H7 (cell line): ENCODE measurements around the gene NEK7. TPM values are rescaled to one million over a fixed set of nuclear protein-coding genes. Genes with fewer than 3 reads are reported as not detected.
"Not testable (repeated sequence)": the region's sequence is repeated elsewhere in the genome, so short reads cannot be mapped to it uniquely, and the experiment has no call there.

Source experiments
- DNase-seq: peaks from one replicate; pipeline ENCODE4 v3.0.0; 2012
- H3K27me3 ChIP-seq: 2 replicates; pipeline ENCODE4 v1.6.0; 2011; ENCODE audit warnings: mild to moderate bottlenecking, low read length; ENCODE audit not compliant: control insufficient read depth, insufficient read depth
- H3K36me3 ChIP-seq: replicated peaks from 2 replicates; pipeline ENCODE4 v1.5.1; 2011; ENCODE audit warnings: low read length; ENCODE audit not compliant: control insufficient read depth, insufficient read depth
- H3K4me3 ChIP-seq: 2 replicates; pipeline ENCODE4 v1.5.1; 2011; ENCODE audit warnings: low read depth, mild to moderate bottlenecking, control low read depth, low read length, moderate library complexity; ENCODE audit not compliant: insufficient read depth
- total RNA-seq: library from RNA; depleted of rRNA; stranded (reverse); fragments of >200 nt; shearing (Covaris generic); gene quantifications from 2 replicates; pipeline ENCODE4 v1.2.3, GENCODE V29; 2014

NEK7 gene
- total RNA-seq, 1 experiment from 2014 or later = 20.3 TPM

- no peaks in the 10 kb centered on the region for H3K36me3 ChIP-seq
- no peak for DNase-seq
- H3K27me3 ChIP-seq = no peaks in the 10 kb centered on the region
These were observed 40.5 kb downstream of the NEK7 start for GRCh38 chr1:198197285-198197684.

DNA sequence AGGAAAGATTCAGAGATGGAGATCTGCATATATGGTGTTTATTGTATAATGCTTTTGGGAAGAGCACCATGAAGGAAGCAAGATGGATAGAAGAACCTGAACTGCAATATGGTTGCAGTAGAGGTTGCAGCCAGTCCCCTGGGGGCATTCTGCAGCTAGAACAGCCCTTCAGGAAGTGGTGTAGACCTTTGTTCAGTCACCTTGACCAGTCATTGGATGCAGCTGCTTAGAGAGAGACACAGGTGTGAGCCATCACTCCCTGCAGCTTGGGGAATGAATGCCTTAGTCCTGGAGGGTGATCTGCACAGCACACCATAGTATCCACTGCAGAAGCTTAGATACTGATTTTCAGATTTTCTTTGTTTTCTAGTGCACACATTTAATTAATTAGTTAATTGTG lies 42.3 kb downstream of the NEK7 start:
- Histone ChIP-seq H3K4me3 (no peak overlapping the region), H3K36me3 (no peaks in the 10 kb centered on the region), H3K27me3 (no peaks in the 10 kb centered on the region)
- DNase-seq = no peak

More at GRCh38 chr1:198197285-198197684, 40.5 kb downstream of the NEK7 start:
- no peak overlapping the region for H3K4me3 ChIP-seq

DNA sequence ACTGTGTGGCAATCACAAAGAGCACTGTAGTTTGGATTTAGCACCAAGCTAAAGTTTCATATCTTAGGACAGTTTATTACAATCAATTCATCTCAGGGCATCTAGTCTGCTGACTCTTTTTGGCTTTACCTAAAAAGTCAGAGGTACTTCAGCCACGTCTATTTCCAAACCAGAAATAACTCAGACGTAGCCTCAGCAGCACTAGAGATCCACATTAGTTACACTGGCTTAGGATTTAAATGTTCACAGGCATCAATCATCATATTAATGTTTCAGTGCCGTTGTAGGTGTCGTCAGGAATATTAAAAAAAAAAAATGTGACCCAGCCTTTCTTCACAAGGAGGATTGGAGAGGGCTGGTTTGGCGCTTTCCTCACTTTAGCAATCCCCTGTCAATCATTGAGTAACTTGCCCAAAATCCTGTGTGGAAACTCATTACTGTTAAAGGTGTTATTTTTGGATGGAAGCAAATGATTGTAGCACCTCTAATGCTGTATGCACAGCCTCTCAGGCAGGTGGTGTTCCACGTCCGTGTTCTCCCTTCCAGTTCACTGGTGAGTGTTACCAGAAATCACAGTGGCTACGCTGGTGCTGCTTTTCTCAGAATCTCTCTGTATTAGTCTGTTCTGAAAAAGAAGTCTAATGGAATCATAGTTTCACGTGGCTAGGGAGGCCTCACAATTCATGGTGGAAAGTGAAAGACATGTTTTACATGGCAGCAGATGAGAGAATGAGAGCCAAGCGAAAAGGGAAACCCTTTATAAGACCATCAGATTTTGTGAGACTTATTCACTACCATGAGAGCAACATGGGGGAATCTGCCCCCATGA lies 45.4 kb downstream of the NEK7 start:
- Histone ChIP-seq H3K36me3 (no peaks in the 10 kb centered on the region), H3K27me3 (no peaks in the 10 kb centered on the region), H3K4me3 (no peak overlapping the region)
- DNase-seq = no peak

- H3K36me3 ChIP-seq = no peaks in the 10 kb centered on the region
- no peak for DNase-seq
- no peak overlapping the region for H3K4me3 ChIP-seq
- no peaks in the 10 kb centered on the region for H3K27me3 ChIP-seq
These were observed 46.6 kb downstream of the NEK7 start for GRCh38 chr1:198203434-198203833.

- no peaks in the 10 kb centered on the region for H3K27me3 ChIP-seq
- DNase-seq = no peak
- no peaks in the 10 kb centered on the region for H3K36me3 ChIP-seq
- H3K4me3 ChIP-seq = no peak overlapping the region
These were observed 48.4 kb downstream of the NEK7 start for GRCh38 chr1:198205016-198205684.

- H3K36me3 ChIP-seq = no peaks in the 10 kb centered on the region
- H3K4me3 ChIP-seq = no peak overlapping the region
- no peak for DNase-seq
- no peaks in the 10 kb centered on the region for H3K27me3 ChIP-seq
These were observed 49.5 kb downstream of the NEK7 start for GRCh38 chr1:198206292-198206691.

DNA sequence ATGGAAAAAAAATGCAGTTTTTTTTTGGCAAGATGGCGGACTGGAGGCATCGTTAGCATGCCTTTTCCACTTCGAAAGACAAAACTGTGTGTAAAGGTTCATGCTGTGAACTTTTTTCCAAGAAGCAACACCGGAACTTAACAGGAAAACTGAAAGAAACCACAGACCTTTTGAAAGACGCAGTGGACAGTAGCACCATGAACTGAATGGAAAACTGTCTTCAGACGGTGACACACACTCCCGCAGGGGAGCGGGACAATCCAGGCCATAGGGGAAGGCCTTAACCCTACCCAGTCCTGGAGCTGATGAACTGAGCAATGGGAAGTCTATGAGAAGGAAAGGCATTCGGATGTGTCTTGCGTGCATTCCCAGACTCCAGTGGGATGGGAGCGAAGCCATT lies 54.9 kb downstream of the NEK7 start:
- DNase-seq = no peak
- no peaks in the 10 kb centered on the region for H3K36me3 ChIP-seq
- no peak overlapping the region for H3K4me3 ChIP-seq
- no peaks in the 10 kb centered on the region for H3K27me3 ChIP-seq

GRCh38 chr1:198212126-198212525 lies 55.3 kb downstream of the NEK7 start:
- Histone ChIP-seq H3K27me3 (no peaks in the 10 kb centered on the region), H3K4me3 (no peak overlapping the region), H3K36me3 (no peaks in the 10 kb centered on the region)
- no peak for DNase-seq

DNA sequence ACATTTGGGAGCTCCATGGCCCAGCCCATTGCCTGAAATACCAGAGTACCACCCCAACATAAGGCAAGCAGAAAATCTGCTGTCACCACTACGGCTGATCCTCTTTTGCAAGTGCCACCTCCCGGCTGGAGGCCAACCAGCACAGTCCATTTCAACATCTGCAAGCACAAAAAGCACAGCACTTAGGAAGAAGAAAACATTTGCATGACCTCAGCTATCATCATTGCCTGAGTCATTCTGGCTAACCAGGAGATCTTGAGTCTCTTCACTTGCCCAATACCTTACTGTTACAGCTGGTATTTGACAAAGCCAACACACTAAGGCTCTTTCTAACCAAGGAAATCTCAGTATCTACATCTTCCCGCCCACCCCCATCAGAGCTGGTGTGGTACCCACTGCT lies 55.9 kb downstream of the NEK7 start:
- no peak for DNase-seq
- no peaks in the 10 kb centered on the region for H3K27me3 ChIP-seq
- H3K36me3 ChIP-seq = no peaks in the 10 kb centered on the region
- no peak overlapping the region for H3K4me3 ChIP-seq

GRCh38 chr1:198214924-198215323 lies 58.1 kb downstream of the NEK7 start:
- no peaks in the 10 kb centered on the region for H3K36me3 ChIP-seq
- no peak for DNase-seq
- no peaks in the 10 kb centered on the region for H3K27me3 ChIP-seq
- H3K4me3 ChIP-seq = no peak overlapping the region

- no peaks in the 10 kb centered on the region for H3K27me3 ChIP-seq
- DNase-seq = no peak
These were observed 63.6 kb downstream of the NEK7 start for GRCh38 chr1:198220428-198220827.

GRCh38 chr1:198227010-198227409 lies 70.2 kb downstream of the NEK7 start:
- not testable (repeated sequence) for H3K4me3 ChIP-seq, DNase-seq, H3K27me3 ChIP-seq, H3K36me3 ChIP-seq

More at GRCh38 chr1:198220428-198220827, 63.6 kb downstream of the NEK7 start:
- Histone ChIP-seq H3K36me3 (no peaks in the 10 kb centered on the region), H3K4me3 (no peak overlapping the region)

- H3K36me3 ChIP-seq, DNase-seq, H3K4me3 ChIP-seq, H3K27me3 ChIP-seq: not testable (repeated sequence)
These were observed 70.7 kb downstream of the NEK7 start for GRCh38 chr1:198227454-198227853.

- no peaks in the 10 kb centered on the region for H3K36me3 ChIP-seq
- no peak overlapping the region for H3K4me3 ChIP-seq
- no peaks in the 10 kb centered on the region for H3K27me3 ChIP-seq
- DNase-seq = no peak
These were observed 72.1 kb downstream of the NEK7 start for GRCh38 chr1:198228925-198229324.

- H3K4me3 ChIP-seq = no peak overlapping the region
- H3K36me3 ChIP-seq = no peaks in the 10 kb centered on the region
- no peaks in the 10 kb centered on the region for H3K27me3 ChIP-seq
- DNase-seq = no peak
These were observed 75.0 kb downstream of the NEK7 start for GRCh38 chr1:198231779-198232178.
